Stimulated activated CD4-positive, alpha-beta T cell treated with anti-CD3 and anti-CD28 coated beads, Interleukin-15, amount 100 ng/mL, for 1 hour (primary cell): Measurements from ENCODE around the gene EXOC7.
"Not testable (repeated sequence)": the region's sequence is repeated elsewhere in the genome, so short reads cannot be mapped to it uniquely, and the experiment has no call there.

Experiments used
- DNase-seq, 2 donors: peaks; one replicate each; pipeline ENCODE4 v3.0.0-alpha.2; 2020; ENCODE audit warnings: low read depth in 1 of 2, low spot score in 1 of 2

The EXOC7 gene

DNA sequence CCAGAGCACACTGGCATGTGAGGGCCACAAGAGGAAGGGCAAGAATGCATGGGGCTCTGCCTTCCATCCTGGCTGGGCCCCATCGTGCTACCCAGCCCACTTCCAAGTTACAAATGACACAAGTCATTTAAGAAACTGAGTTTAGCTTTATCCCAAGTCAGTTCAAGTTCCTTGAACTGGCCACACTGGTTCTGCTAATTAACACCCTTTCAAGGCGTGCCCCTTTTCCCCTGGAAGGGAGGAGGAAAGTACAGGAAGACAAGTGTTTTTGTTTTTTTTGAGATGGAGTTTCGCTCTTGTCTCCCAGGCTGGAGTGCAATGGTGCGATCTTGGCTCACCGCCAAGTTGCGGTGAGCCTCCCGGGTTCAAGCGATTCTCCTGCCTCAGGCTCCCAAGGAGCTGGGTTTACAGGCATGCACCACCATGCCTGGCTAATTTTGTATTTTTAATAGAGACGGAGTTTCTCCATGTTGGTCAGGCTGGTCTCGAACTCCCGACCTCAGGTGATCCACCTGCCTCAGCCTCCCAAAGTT is 59.0 kb downstream of the EXOC7 start:
- not testable (repeated sequence) for DNase-seq

DNA sequence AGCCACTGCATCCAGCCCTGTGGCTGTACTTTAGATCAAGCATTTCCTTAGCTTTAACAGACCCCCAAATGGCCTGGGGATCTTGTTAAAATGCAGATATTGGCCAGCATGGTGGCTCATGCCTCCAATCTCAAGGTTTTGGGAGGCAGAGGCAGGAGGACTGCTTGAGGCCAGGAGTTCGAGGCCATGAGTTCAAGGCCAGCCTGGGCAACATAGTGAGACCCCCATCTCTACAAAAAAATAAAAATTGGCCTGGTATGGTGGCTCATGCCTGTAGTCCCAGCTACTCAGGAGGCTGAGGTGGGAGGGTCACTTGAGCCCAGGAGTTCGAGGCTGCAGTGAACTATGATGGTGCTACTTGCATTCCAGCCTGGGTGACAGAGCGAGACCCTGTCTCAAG is 60.7 kb downstream of the EXOC7 start:
- not testable (repeated sequence) for DNase-seq

DNA sequence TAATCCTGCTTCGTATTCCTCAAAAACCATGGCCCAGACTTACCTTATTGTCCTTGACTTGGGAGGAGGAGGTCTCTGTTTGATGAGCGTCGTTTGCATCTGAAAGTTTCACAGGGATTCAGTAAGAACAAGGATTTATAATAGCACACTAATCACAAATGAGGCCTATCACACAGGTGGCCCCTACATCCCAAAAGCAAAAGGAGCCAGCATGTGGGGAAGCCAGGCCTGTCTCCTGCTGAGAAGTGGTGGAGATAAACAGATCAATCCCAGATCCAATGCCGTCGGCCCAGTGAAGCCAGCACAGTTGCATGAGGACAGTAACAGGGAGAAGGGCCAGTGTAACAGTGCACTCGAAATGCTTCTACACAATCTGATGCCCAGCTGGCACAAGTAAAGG is 63.2 kb downstream of the EXOC7 start:
- no peak for DNase-seq

DNA sequence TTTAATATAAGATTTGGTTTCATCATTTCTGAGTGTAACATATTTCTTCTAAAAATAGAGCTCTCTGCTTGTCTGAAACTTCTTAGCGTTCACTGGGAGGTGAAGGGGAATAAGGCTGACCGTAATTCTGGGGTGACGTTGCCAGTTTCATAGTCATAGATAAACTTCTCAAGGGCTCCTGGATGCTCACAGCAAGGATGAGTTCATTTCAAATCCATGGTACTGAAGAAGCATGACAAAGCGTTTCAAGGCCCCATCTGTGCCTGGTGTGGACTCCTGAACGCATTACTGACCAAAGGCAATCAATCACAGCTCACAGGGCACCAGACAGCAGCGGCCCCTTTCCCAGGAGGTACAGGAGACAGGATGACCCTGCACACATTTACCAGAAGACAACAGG is 64.5 kb downstream of the EXOC7 start:
- DNase-seq = no peak

DNA sequence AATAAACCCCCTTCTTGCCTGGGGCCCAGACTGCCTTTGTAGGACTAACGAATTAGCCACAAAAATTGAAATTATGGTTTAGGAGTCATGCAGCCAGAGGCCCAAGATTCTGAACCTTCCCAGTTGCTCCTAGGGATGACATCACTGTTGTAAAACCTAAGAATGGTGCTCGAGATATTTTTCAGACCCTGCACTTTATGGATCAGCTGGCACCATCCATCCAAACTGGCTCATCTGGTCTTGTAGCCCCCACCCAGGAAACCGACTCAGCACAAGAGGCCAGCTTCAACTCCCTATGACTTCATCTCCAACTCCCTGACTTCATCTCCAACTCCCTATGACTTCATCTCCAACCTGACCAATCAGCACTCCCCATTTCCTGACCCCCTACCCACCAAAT is 65.5 kb downstream of the EXOC7 start:
- DNase-seq = no peak

DNA sequence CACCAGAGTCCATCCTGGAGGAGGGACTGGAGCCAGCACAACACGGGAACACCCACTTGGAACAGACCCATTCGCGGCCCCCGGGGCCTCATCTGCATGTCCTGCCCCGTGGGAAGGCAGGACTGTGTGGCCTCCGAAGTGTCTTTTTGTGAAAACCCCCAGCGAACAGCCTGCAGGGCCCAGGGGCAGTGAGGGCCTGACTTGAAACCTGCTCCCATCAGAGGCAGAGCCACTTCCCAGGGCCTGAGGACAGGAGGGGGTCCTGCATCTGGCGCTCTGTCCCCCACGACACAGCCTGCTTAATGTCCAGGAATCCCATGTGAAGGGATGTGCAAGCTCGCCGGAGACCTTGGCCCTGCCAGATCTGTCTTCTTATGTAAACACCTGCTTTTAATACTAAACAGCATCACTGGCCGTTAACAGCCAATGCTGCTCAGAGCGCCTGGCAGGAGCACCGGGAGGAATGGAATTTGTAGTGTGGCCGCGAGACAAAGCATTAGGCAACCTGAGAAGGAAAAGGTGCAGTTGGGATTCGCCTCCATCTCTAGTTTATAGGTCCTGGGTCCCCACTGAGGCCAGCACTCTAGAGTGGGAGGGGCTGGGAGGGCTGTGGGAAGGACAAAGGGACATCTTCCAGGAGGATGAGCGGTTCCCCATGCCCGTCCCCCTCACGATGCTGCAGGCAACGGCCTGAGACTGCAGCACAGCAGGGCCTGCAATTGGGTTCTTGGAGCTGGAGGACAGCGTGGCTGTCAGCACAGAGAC is 66.9 kb downstream of the EXOC7 start:
- no peak for DNase-seq

DNA sequence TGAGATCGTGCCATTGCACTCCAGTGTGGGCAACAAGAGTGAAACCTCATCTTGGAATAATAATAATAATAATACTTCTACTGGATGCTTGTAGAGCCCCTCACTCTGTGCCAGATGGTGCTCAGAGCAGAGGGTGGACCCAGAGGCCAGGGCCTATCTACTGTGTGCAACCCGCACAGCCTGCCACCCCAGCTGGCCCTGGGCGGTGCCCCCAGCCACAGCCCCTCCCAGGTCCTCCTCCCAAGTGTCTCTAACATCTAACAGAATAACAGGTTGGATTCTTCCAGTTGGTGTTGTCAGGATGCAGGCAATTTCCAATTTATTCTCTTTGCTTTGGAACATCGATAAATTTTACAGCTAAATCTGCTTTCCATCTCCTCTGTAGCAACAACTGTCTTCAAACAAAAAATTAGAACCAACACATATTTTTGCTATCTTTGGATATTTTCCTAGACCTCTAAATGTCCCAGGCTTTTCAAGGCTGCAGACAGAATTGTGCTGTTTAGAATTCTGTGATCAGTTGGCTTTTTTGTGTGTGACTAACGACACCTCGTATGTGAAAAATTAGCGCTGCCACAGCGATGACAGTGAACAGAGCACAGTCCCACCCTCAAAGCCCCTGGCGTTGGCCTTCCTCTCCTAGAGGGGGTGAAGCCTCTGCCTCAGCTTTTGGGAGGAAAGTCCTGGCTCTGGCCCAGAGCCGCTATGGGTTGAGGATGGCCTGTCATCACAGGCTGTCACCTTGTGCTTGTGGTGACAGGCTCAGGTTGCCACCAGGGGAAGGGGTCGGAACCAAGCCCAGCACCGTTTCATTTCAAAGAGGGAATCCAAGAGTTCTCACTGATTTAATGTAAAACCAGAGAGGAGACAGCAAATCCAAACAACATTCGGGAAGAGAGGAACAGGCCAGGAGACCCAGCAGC is 68.9 kb downstream of the EXOC7 start:
- no peak for DNase-seq

DNA sequence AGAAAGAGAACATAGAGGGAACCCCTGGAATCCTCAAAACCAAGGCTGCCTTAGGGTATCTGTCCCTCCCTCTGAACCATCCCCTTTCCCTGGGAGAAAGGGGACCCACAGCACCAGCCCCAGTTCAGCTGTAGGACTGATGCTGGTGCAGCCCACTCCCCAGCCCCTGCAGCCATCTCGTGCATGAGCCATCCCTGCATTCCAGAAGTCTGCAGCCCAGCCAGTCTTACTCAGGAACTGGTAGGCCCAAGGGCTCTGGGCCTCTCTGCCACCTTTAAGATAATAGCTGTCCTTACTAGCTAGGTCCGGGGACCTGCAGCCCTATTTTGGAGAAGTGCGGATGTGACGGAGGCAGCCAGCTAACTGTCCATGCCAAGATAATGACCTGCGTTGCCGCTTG is 70.4 kb downstream of the EXOC7 start:
- DNase-seq = no peak

DNA sequence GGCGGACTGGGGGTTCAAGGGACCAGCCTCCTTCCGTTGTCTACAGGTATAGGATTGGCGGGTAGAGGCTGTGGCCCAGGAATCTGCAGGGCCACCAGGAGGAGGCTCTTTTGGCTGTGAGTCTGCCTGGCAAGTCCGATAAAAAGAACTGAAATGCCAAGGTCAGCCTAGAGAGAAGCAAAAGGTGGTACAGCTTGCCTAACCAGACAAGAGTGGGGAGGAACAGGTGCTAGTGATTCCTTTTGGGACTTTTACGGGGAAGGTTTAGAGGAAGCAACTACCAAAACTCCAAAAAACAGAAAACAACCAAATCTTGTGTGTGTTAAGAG is 70.8 kb downstream of the EXOC7 start:
- DNase-seq = no peak

DNA sequence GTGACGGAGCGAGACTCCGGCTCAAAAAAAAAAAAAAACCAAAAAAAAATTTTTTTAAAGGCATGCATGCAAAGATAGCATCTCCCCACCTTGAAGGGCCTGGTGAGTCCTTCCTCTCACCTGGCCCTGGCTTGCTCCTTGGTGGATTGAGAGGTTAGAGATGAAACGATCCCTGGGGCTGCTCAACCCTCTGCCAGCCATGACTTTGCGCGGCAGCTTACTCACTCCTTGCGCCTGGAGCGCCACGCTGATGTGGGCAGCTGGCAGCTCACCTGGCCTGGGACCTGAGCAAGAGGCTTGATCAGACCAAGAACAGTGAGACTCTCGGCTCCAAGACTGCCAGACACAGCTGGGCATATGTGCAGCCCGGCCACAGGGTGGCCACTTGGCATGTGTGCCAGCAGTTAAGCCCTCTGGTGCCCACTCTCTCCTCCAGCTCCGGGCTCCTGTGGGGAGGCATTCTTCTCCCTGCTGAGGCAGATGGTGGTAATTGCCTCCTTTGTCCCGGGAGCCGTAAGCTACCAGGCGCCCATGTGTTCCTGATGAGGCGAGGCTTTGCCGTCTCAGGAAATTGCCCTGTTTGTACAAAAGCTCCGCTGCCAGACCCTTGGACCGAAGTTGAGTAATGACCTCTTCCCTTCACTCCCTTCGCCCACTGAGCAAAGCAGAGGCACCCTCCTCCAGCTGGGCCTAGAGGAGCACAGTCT is 71.4 kb downstream of the EXOC7 start:
- DNase-seq = no peak
